ENCODE results near the gene HELB. TPM values are rescaled to one million over a fixed set of nuclear protein-coding genes. Genes with fewer than 3 reads are reported as not detected.

The HELB gene
- total and polyA plus RNA-seq, 2 of the 4 experiments (the other 2 are of a cell fraction): 0.72 to 2.9 TPM

DNA sequence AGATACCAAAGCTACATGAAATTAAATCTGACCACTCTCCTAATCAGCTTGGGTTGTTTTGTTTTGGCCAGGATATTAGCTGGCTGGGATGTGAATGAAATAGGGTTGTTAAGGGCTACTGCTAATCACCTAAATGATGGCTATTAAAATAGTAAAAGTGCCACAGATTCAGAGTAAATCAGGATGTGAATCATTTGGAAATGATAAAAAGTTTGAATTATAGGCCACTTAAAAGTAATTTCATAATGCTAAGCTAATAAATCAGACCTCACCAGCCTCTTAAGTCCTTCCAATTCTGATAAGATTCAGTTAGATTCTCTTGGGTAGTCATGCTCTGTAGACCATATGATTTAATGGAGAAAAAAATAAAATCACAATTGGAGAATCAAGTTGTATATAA lies 12.0 kb downstream of the HELB start:
- H2AK5ac ChIP-seq (ENCODE audit: low read depth, low read length): no peak overlapping the region
- TF ChIP-seq, protein P1, sequence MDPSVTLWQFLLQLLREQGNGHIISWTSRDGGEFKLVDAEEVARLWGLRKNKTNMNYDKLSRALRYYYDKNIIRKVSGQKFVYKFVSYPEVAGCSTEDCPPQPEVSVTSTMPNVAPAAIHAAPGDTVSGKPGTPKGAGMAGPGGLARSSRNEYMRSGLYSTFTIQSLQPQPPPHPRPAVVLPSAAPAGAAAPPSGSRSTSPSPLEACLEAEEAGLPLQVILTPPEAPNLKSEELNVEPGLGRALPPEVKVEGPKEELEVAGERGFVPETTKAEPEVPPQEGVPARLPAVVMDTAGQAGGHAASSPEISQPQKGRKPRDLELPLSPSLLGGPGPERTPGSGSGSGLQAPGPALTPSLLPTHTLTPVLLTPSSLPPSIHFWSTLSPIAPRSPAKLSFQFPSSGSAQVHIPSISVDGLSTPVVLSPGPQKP (IDR thresholded peaks at IDR 0.05; ENCODE audit: borderline replicate concordance, low read depth, low read length): no peak
- TF ChIP-seq RAD21 (IDR thresholded peaks at IDR 0.05; ENCODE audit: low read length): no peak
- ATAC-seq (ENCODE audit: low read depth) (peak; percentile 44), DNase-seq (no peak)
- no peaks in the 10 kb centered on the region; a peak in 1 of 4 replicates for H3K79me1 ChIP-seq (ENCODE audit: low read depth in 1 of 2, low read length in 2 of 2)
- no peaks in the 10 kb centered on the region for H3K9me3 ChIP-seq (ENCODE audit: control insufficient read depth, insufficient read depth, low read length)
- H2AK9ac ChIP-seq (replicated peaks; ENCODE audit: low read depth, low read length, poor library complexity): no peak overlapping the region
- in situ Hi-C loops (cut with MboI; ENCODE audit: low sequenced_read_pairs) (no loop called here), dilution Hi-C loops (cut with HindIII; ENCODE audit: low sequenced_read_pairs, unreplicated experiment) (no loop called here), intact Hi-C loops (cut with micrococcal nuclease) (loop anchor here (10.0 kb wide), 1 partner anchor 701 kb away; no protein-coding TSS in a partner anchor)
- H3K56ac ChIP-seq (ENCODE audit: extremely low read depth, insufficient read depth, low read length): no peak overlapping the region
- H3K4ac ChIP-seq (ENCODE audit: low read depth, low read length): no peak overlapping the region
- no peak overlapping the region for H3K27ac ChIP-seq (ENCODE audit: insufficient read depth, low read length)
- H3K14ac ChIP-seq (replicated peaks; ENCODE audit: low read depth, low read length): no peak overlapping the region
- no TSS peak for BruUV-seq (replicated peaks)
- H4K5ac ChIP-seq (ENCODE audit: low read depth, low read length): no peak overlapping the region
- CTCF ChIA-PET: no interaction called here
- H4K8ac ChIP-seq (ENCODE audit: low read depth in 2 of 2, low read length in 2 of 2): no peak overlapping the region
- peaks cover 4% of the 10 kb centered on the region for H3K36me3 ChIP-seq (ENCODE audit: control insufficient read depth, insufficient read depth, low read length)
- H4K20me1 ChIP-seq (ENCODE audit: insufficient read depth, low read length): no peaks in the 10 kb centered on the region
- no peaks in the 10 kb centered on the region for H3K27me3 ChIP-seq (ENCODE audit: control insufficient read depth, insufficient read depth, low read length)
- POLR2A ChIA-PET (ENCODE audit: unreplicated experiment): no interaction called here
- H3K23ac ChIP-seq (ENCODE audit: low read depth, low read length): no peak overlapping the region
- H2BK120ac ChIP-seq (ENCODE audit: low read depth, low read length): no peak overlapping the region
- H2AFZ ChIP-seq (replicated peaks; ENCODE audit: low read length, poor library complexity): no peak overlapping the region
- no peak overlapping the region for H2BK5ac ChIP-seq (ENCODE audit: low read depth, low read length, poor library complexity, severe bottlenecking)
- H3K9me1 ChIP-seq (ENCODE audit: insufficient read depth, low read length): no peaks in the 10 kb centered on the region; the same call in 1 of the 2 replicates
- no peak overlapping the region for H2BK20ac ChIP-seq (ENCODE audit: low read depth, low read length)
- no peak overlapping the region for H4K91ac ChIP-seq (ENCODE audit: insufficient read depth, low read depth, low read length)
- no peaks in the 10 kb centered on the region for H3K4me1 ChIP-seq (ENCODE audit: control insufficient read depth, insufficient read depth, low read length)
- no peak overlapping the region for H3K18ac ChIP-seq (ENCODE audit: low read depth, low read length)
- no peak overlapping the region for H3K4me2 ChIP-seq (ENCODE audit: low read depth, low read length)
- H3K9ac ChIP-seq (ENCODE audit: low read depth, low read length): no peak overlapping the region
- H2BK15ac ChIP-seq (ENCODE audit: low read depth, low read length): no peak overlapping the region
- H3K4me3 ChIP-seq (ENCODE audit: insufficient read depth, low read depth, low read length): no peak overlapping the region
